Stimulated activated naive B cell treated with anti-CD40 and anti-IgM and Interleukin-4, amounts not matched to agents 10 μg/mL and 1 μg/mL and 100 μg/mL, for 72 hours (primary cell): ENCODE measurements around the gene COL15A1.
A peak's percentile ranks its signal among the peaks of the same experiment; 100 is the strongest.
"Not testable (repeated sequence)": the region's sequence is repeated elsewhere in the genome, so short reads cannot be mapped to it uniquely, and the experiment has no call there.

Source experiments
- ATAC-seq, 2 donors: fragments of 150-1000 bp; cut with Tn5 transposase; replicated peaks; 2 replicates each; pipeline ENCODE4 v1.10.0; 2021; ENCODE audit warnings: moderate library complexity in 1 of 2
- DNase-seq: peaks from one replicate; pipeline ENCODE4 v3.0.0; 2021
- H3K27ac Mint-ChIP-seq: one replicate; pipeline ENCODE4 v1.8.0; 2022; ENCODE audit warnings: mild to moderate bottlenecking, mixed read lengths
- H3K27me3 Mint-ChIP-seq, 2 donors: one replicate each; pipeline ENCODE4 v1.8.0; 2022; ENCODE audit warnings: mixed read lengths in 2 of 2
- H3K36me3 Mint-ChIP-seq, 2 donors: one replicate each; pipeline ENCODE4 v1.8.0; 2022; ENCODE audit warnings: mixed read lengths in 2 of 2, mild to moderate bottlenecking in 1 of 2
- H3K4me1 Mint-ChIP-seq, 2 donors: one replicate each; pipeline ENCODE4 v1.8.0; 2022; ENCODE audit warnings: mixed read lengths in 2 of 2, mild to moderate bottlenecking in 1 of 2
- H3K4me3 Mint-ChIP-seq, 2 donors: one replicate each; pipeline ENCODE4 v1.8.0; 2022; ENCODE audit warnings: mild to moderate bottlenecking in 2 of 2, mixed read lengths in 2 of 2, moderate library complexity in 1 of 2
- H3K9me3 Mint-ChIP-seq, 2 donors: one replicate each; pipeline ENCODE4 v1.8.0; 2022; ENCODE audit warnings: mixed read lengths in 2 of 2, mild to moderate bottlenecking in 1 of 2

COL15A1 gene

DNA sequence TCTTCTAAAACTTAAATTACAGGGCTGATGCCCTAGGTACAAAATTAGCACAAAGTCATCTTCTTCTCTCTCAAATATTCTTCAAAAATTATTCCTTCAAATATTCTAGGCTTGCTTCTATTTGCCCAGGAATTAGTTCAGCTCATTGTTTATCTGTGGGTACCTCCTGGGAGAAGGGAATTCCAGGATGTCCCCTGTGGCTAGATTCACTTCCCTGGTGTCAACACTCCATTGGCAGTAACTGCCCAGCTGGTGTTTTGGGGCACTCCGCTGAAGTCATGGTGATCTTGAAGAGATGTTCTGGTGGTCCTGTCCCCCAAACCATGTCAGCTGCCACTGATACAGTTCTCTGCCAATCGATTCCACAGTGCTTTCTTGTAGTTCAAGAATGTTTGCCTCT lies 135.0 kb downstream of the COL15A1 start:
- Mint-ChIP-seq H3K36me3 (no peaks in the 10 kb centered on the region), H3K4me1 (peaks cover 9 to 14% of the 10 kb centered on the region in 2 donors), H3K4me3 (no peak overlapping the region), H3K27ac (no peak overlapping the region), H3K27me3 (peaks cover 5 to 11% of the 10 kb centered on the region in 2 donors), H3K9me3 (no peaks in the 10 kb centered on the region)
- ATAC-seq (no peak), DNase-seq (no peak)

DNA sequence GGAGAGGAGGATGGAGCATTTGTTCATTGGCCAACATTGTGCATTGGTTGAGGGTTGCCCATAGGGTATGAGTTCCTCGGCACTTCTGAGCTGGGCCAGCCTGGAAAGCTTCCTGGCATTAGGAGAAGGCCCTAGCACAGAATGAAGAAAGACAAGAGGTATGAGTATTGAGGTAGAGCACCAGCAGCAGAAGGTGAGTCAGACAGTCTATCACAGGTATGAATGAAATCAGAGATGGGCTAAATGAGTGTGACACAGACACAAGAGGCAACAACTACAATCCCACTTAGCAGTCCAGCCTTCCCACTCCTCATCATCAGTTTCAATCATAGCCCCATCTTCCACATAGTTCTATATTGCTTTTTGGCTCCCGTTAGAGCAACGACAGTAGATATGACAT lies 135.8 kb downstream of the COL15A1 start:
- DNase-seq (no peak), ATAC-seq (no peak)
- no peaks in the 10 kb centered on the region for H3K36me3 Mint-ChIP-seq
- H3K27ac Mint-ChIP-seq, result no peak overlapping the region
- peaks cover 5 to 11% of the 10 kb centered on the region in 2 donors for H3K27me3 Mint-ChIP-seq
- H3K4me3 Mint-ChIP-seq, result no peak overlapping the region
- peaks cover 9 to 14% of the 10 kb centered on the region in 2 donors for H3K4me1 Mint-ChIP-seq
- no peaks in the 10 kb centered on the region for H3K9me3 Mint-ChIP-seq

DNA sequence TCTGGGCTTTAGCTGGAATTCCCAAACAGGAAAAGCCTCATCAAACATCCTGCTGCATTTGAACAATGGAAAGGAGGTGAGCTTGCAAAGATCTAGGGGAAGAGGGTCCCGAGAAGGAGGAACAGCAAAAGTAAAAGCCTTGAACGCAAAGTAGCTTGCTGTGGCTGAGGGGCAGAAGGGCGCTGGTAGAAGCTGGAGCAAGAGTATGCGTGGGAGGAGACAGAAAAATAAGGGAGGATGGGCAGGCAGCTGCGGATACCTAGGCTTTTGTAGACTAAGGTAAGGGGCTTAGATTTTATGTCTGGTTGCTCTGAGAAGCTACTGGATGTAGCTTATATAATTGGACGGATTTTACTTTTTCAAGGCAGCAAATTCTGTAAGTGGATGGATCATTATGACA lies 139.3 kb downstream of the COL15A1 start:
- Mint-ChIP-seq H3K27ac (no peak overlapping the region), H3K9me3 (no peaks in the 10 kb centered on the region), H3K36me3 (no peaks in the 10 kb centered on the region), H3K4me1 (peaks cover 10 to 16% of the 10 kb centered on the region in 2 donors), H3K27me3 (peaks cover 5 to 11% of the 10 kb centered on the region in 2 donors), H3K4me3 (no peak overlapping the region)
- DNase-seq (no peak), ATAC-seq (no peak)

DNA sequence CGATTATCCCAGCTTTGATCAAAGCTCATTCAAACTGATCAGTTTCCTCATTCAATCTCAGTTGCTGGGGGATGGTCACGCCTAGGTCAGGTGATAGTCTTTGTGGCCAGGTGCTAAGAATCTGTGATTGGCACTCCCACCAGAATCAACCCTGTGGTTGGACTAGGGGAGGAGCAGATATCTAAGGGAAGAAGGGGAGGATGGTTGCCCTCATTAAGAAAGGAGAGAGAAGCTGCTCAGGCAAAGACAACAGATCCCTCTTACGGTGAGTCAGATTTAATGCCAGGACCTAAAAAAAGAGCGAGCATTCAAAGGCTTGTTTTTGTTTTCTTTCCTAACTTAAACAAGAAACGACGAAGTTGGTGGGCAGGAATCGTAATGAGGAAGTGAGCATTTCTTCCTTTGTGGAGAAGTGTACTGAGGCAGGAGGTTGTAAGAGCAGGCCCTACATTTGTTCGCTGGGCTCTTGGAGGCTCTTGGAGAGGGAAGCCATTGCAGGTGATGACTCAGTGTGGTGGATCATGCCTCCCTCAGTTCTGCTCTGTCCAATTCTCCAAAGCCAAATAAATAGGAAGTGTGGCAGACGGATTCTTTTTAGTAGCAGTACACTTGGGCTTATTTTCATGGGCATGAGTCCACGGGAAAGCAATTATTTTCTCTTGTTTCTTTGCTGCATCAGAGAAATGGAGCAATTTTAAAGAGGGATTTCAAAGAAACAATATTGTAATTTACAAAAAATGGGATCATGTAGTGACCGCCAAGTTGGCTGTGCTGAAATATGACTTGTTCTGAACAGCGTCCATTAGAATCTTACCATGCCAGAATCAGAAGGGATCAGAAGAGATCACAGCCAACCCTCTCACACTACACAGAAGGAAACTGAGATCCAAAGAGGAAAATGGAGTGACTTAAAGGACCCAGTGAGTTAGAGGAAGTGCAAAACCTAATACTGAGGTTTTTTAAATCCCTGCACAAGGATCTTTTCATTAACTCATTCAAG lies 142.5 kb downstream of the COL15A1 start:
- no peak overlapping the region for H3K27ac Mint-ChIP-seq
- peak; percentile 19 to 25 for ATAC-seq
- DNase-seq, result no peak

DNA sequence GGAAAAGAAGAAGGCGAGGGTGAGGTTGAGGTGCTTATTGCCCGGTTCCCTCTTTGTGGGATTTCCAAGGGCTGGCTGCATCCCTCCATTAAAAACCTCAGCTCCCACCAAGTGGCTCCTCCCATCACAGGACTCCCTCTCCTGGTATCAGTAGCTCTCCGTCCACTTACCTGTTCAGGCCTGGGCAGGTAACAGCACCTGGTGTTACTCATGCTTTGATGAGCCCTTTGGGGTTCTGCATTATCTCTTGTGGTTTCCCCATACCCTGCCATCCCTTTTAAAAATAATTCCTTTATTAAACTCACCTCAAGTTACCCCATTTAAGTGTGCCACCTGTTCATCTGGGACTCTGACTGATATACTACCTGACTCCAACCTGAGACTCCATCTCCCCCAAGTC lies 143.8 kb downstream of the COL15A1 start:
- Mint-ChIP-seq H3K9me3 (peaks cover 0 to 5% of the 10 kb centered on the region in 2 donors), H3K4me1 (peaks cover 10 to 21% of the 10 kb centered on the region in 2 donors), H3K27ac (no peak overlapping the region), H3K4me3 (no peak overlapping the region), H3K36me3 (peaks cover 2 to 3% of the 10 kb centered on the region in 2 donors), H3K27me3 (peaks cover 5 to 9% of the 10 kb centered on the region in 2 donors)
- ATAC-seq, result no peak
- DNase-seq, result no peak

More for the DNA sequence above, 142.5 kb downstream of the COL15A1 start:
- Mint-ChIP-seq H3K36me3 (peaks cover 2 to 3% of the 10 kb centered on the region in 2 donors), H3K4me3 (no peak overlapping the region), H3K9me3 (peaks cover 0 to 5% of the 10 kb centered on the region in 2 donors), H3K4me1 (peaks cover 10 to 16% of the 10 kb centered on the region in 2 donors), H3K27me3 (peaks cover 5 to 11% of the 10 kb centered on the region in 2 donors)

DNA sequence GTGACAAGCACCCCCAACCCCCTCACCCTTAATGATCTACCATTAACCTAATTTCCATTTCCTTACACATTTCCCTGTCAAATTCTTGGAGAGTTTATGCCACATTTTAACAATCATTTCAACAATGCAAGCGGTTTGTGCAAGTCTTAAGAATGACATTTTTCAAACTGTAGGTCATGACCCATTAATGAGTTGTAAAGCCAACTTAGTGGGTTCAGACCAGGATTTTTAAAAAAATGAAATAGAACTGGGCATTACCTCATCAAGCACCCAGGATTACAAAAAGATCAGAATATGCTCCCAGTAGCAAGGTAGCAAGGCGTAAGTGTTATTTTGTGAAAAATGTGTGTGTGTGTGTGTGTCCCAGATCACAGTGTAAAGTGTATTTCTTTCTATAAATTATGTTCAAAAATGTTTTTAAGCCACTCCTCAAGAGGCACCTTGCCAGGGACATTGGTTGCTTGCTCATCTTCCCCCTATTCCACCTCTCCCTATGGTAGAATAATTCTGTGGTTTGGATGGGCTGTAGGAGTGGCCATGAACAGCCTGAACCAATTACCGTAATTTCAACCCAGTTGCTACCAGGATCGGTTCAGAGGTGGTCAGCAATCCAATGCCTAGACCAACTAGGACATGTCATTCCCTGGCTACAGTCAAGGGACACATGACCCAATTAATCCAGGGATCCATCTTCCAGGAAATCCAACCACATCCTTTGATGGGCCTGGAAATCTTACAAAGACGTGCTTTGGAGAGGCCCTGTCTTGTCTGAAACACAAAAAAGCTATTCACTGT lies 146.8 kb downstream of the COL15A1 start:
- DNase-seq, result no peak
- Mint-ChIP-seq H3K9me3 (peaks cover 0 to 5% of the 10 kb centered on the region in 2 donors), H3K27ac (no peak overlapping the region), H3K4me3 (no peak overlapping the region), H3K4me1 (peaks cover 7 to 15% of the 10 kb centered on the region in 2 donors), H3K27me3 (no peaks in the 10 kb centered on the region), H3K36me3 (peaks cover 2 to 3% of the 10 kb centered on the region in 2 donors)
- ATAC-seq, result no peak

DNA sequence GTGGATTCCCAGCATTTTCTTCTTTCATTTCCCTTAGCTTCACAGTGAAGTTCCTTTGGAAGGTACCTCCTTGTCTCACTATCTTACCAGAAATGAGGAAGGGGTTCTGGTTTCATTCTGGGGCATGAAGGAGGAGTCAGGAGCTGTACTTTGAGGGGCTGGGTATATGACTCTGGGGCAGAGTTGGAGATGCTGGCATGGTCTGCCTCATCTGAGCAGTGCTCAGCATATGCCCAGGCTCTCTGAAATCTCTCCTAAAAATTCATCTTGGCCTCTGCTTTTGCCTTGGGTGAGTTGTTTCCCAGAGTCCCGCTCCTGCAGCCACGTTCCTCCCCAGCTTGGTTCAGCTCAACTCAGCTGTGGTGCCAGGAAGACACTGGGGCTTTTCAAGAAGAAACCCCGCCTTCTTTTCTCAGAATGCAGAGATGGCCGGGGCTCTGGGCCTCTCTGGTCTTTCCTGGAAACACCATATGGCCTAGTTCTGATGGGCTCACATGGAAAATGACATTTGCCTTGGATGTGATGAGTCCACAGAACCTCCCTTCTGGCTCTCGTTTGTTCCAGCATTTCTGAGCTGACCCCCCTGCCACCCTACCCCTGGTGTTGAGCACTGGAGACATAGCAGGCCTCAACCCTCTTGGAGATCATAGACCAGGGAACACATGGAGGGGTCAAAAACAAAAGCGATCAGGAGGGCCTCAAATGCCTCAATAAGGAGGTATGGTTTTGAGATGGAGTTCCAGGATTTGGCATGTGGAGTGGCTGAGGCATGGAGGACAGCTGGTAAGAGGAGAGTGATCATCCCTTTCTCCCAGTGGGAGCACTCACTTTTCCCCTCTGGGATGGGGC lies 149.2 kb downstream of the COL15A1 start:
- H3K27ac Mint-ChIP-seq, result no peak overlapping the region
- H3K4me3 Mint-ChIP-seq, result no peak overlapping the region
- no peaks in the 10 kb centered on the region for H3K27me3 Mint-ChIP-seq
- peaks cover 2 to 3% of the 10 kb centered on the region in 2 donors for H3K36me3 Mint-ChIP-seq
- H3K4me1 Mint-ChIP-seq, result peaks cover 0 to 5% of the 10 kb centered on the region in 2 donors
- DNase-seq, result no peak
- ATAC-seq, result no peak
- peaks cover 0 to 5% of the 10 kb centered on the region in 2 donors for H3K9me3 Mint-ChIP-seq

DNA sequence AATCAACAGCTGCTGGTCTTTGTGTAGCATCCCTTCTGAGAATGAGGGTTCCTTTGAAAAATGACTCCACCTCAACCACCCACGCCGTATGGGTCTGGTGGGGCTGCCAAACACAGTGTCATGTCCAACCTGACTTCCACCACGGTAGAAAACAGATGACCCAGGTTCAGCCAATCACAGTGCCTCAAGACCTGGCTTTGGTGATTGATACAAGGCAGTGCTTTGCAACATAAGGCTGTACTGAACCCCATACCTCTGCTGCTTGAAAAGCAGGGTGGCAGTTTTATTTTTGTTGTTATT lies 149.7 kb downstream of the COL15A1 start:
- no peak overlapping the region for H3K4me3 Mint-ChIP-seq
- H3K36me3 Mint-ChIP-seq, result peaks cover 2 to 3% of the 10 kb centered on the region in 2 donors
- DNase-seq (no peak), ATAC-seq (no peak)
- H3K4me1 Mint-ChIP-seq, result peaks cover 0 to 5% of the 10 kb centered on the region in 2 donors
- H3K27ac Mint-ChIP-seq, result no peak overlapping the region
- no peaks in the 10 kb centered on the region for H3K27me3 Mint-ChIP-seq
- H3K9me3 Mint-ChIP-seq, result peaks cover 0 to 5% of the 10 kb centered on the region in 2 donors

DNA sequence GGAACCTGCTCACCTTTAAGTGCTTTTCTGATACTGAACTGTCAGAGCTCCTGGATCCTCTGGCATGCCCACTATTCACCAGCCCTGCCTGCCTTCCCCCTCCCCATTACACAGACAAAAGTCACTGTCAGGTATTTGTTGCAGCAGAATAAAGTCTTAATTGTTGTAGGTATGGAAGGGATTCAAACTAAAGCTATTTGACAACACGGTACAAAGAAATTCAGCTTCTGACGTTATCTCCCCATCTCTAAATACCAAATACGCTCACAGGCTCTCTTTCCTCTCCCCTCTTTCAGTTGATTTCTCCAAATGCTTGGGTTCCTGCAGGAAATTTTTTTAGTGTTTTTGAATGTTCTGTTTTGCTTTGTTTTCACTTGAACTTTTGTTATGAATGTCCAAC lies 151.9 kb downstream of the COL15A1 start:
- H3K36me3 Mint-ChIP-seq, result peaks cover 0 to 4% of the 10 kb centered on the region in 2 donors
- H3K27me3 Mint-ChIP-seq, result no peaks in the 10 kb centered on the region
- no peak overlapping the region for H3K27ac Mint-ChIP-seq
- DNase-seq, result no peak
- peaks cover 0 to 5% of the 10 kb centered on the region in 2 donors for H3K4me1 Mint-ChIP-seq
- no peak for ATAC-seq
- peaks cover 5 to 9% of the 10 kb centered on the region in 2 donors for H3K9me3 Mint-ChIP-seq
- no peak overlapping the region for H3K4me3 Mint-ChIP-seq

DNA sequence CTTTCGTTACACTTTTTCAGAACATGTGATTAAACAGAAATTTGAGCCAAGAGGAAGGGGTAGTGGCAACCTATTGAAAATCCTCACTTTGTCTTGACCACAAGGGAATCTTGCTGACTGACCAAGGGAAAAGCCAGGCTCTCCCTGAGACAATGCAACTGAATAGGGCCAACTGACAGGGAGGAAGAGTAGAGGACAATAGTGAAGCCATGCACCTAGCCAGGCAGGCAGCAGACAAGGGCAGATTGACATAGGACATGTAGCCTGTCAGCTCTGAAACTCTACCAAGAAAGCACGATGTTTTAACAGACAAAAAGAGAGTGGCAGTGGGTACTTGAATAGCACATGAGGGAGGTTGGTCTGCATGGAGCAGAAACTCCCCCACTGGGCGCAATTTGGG lies 152.7 kb downstream of the COL15A1 start:
- H3K4me3 Mint-ChIP-seq, result no peak overlapping the region
- H3K9me3 Mint-ChIP-seq, result peaks cover 5 to 9% of the 10 kb centered on the region in 2 donors
- H3K27ac Mint-ChIP-seq, result no peak overlapping the region
- no peaks in the 10 kb centered on the region for H3K27me3 Mint-ChIP-seq
- peaks cover 0 to 5% of the 10 kb centered on the region in 2 donors for H3K4me1 Mint-ChIP-seq
- H3K36me3 Mint-ChIP-seq, result peaks cover 0 to 4% of the 10 kb centered on the region in 2 donors
- ATAC-seq, result no peak
- DNase-seq, result no peak

DNA sequence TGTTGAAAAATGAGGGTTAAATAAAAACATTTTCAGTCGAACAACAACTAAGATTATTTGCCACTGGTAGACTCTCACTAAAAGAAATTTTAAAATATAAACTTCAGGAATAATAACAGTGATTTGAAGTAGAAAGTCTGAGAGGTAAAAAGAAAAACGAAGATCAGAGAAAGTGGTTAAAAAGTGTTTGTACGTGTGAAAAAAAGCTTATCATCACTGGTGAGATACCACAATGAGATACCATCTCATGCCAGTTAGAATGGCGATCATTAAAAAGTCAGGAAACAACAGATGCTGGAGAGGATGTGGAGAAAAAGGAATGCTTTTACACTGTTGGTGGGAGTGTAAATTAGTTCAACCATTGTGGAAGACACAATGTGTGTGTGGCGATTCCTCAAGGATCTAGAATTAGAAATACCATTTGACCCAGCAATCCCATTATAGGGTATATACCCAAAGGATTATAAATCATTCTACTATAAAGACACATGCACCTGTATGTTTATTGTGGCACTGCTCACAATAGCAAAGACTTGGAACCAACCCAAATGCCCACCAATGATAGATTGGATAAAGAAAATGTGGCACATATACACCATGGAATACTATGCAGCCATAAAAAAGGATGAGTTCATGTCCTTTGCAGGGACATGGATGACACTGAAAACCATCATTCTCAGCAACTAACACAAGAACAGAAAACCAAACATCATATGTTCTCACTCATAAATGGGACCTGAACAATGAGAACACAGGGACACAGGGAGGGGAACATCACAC lies 156.3 kb downstream of the COL15A1 start:
- peaks cover 8 to 16% of the 10 kb centered on the region in 2 donors for H3K4me1 Mint-ChIP-seq
- H3K36me3 Mint-ChIP-seq, H3K4me3 Mint-ChIP-seq, H3K9me3 Mint-ChIP-seq, H3K27me3 Mint-ChIP-seq, H3K27ac Mint-ChIP-seq, DNase-seq, ATAC-seq: not testable (repeated sequence)

DNA sequence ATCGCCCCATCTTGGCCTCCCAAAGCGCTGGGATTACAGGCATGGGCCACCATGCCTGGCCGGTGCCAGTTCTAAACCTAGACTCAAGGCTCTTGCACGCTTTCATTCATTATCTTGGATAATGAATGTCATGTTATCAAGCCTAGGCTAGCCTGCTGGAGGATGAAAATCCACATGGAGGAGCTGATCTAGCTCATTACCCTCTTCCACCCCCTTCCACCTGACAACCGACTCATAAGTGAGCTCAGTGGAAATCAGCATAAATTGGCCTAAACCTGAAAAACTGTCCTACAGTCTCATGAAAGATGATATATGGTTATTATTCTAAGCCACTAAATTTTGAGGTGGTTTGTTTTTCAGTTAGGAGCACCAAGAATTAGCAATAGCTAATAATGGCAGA lies 157.6 kb downstream of the COL15A1 start:
- Mint-ChIP-seq H3K36me3 (peaks cover 0 to 4% of the 10 kb centered on the region in 2 donors), H3K9me3 (peaks cover 5 to 9% of the 10 kb centered on the region in 2 donors), H3K4me3 (no peak overlapping the region), H3K4me1 (peaks cover 12 to 21% of the 10 kb centered on the region in 2 donors), H3K27me3 (no peaks in the 10 kb centered on the region), H3K27ac (no peak overlapping the region)
- DNase-seq (no peak), ATAC-seq (no peak)

DNA sequence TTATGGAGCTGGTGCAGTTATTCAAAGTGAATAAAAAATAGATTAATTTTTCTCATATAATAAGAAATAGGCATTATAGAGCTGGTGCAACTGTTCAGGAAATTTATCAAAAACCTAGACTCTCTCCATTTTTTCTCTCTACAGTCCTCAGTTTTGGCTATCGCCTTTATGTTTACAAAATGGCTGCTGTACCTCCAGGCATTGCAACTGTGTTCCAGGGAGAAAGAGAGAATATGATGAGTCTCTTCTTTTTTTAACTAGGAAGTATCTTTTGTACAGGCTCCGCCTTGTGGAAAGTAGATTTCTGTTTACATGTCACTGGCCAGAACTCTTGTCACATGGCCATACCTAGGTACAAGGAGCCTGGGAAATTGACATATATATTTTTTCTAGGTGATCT lies 158.1 kb downstream of the COL15A1 start:
- no peak for DNase-seq
- peaks cover 5 to 9% of the 10 kb centered on the region in 2 donors for H3K9me3 Mint-ChIP-seq
- H3K4me1 Mint-ChIP-seq, result peaks cover 14 to 26% of the 10 kb centered on the region in 2 donors
- H3K27ac Mint-ChIP-seq, result no peak overlapping the region
- no peak for ATAC-seq
- H3K4me3 Mint-ChIP-seq, result no peak overlapping the region
- H3K27me3 Mint-ChIP-seq, result no peaks in the 10 kb centered on the region
- peaks cover 0 to 4% of the 10 kb centered on the region in 2 donors for H3K36me3 Mint-ChIP-seq
